VCaP (cell line): ENCODE data around the gene ARHGAP24.

Experiments
- H3K27ac ChIP-seq: fragments of 450-650 bp; 2 replicates; pipeline ENCODE4 v1.5.1; 2017
- CTCF ChIP-seq: fragments of 450-650 bp; conservative IDR thresholded peaks from 2 replicates; pipeline ENCODE4 v1.5.1; 2017; ENCODE audit warnings: mild to moderate bottlenecking, moderate library complexity

Gene ARHGAP24

DNA sequence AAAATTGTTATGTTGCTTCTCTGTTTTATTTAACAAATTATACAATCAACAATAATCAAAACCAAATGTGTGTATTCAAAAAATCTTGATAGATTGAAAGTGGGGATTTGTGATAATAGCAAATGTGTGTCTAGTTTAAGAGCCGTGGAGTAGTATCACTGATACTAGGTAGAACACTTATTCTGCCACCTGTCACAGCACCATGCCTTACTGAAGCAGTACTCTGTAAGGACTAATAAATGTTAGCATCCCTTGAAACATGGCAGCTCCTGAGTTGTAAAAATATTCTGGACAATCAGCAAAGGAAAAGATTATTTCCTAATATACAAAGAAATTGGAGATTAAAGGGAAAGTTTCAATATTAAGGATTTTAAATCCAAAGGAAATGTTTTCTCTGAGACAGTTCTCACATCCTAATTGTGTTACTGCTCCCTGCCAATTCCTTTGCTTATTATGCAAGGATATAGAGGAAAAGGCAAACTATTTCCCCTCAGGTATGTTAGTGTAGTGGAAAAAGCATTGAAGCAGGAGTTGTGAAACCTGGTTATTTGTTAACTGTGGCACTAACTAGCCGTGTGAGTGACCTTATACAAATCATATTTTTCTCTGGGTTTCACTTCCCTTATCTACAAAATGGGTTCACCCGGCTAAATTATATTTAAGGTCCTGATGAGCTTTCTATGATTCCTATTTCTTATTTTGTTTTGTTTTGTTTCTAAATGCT, 303.1 kb downstream of the ARHGAP24 start:
- no peak for TF ChIP-seq CTCF
- H3K27ac ChIP-seq: no peak overlapping the region

DNA sequence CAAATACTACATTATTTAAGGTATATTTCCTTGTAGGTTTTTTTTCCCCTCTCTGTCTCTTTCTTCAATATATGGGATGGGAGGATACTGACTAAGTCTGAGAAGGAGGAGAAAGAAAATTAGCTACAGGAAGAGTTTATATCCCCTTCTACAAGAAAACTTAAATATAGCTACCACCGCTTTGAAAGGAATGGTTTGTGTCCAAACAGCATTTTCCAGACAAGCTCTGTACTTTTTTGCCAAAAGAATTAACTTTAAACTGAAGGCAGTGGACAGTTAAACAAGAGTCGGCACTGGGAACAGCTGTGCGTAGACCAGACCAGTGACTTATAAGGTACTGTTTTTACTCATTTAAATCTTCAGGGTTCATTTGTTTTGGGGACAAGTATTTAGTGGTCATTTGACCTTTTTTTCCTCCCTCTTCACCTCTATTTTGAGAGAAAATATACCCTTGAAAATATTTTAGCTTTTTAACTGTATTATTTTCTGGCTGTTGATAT, 303.7 kb downstream of the ARHGAP24 start:
- TF ChIP-seq CTCF: no peak
- H3K27ac ChIP-seq: no peak overlapping the region

- H3K27ac ChIP-seq: no peak overlapping the region; the same call in 1 of the 2 replicates
- TF ChIP-seq CTCF: no peak
These were observed 304.2 kb downstream of the ARHGAP24 start for GRCh38 chr4:85779165-85779564.

DNA sequence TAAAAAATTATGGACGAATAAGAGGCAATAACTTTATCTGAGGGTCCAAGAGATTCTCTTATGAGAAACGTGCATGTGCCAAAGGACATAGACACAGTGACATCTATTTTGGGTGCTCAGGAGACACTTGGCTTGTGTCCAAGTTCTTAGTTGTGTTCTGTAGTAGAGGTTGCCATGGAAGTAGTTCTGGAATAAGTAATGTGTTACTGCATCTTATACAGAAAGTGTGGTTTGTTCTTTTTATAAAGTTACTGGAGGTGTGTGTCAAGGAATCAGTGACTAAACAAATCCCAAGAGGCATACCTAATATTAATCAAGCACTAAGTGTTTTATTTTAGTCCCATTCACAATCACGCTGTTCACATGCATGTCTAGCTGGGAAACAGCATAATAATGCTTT, 305.7 kb downstream of the ARHGAP24 start:
- H3K27ac ChIP-seq: no peak overlapping the region
- TF ChIP-seq CTCF: no peak

DNA sequence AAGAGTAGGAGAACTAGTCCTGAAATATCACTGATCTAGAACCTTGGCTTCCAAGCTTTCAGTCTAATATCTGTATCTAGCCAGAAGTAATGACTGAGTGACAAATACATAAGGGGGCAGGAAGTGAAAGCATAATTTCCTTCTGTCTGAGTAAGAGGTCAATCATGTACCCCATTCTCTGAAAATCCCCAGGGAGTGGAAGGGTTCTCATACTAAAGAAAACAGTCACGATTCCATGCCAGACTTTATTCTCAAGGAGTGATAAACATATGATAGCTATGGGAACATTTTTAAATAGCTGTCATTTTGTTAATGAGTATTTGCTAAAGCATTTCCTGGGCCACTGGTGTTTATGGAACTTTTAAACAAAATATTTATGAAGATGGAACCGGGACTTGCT, 308.5 kb downstream of the ARHGAP24 start:
- TF ChIP-seq CTCF: no peak
- H3K27ac ChIP-seq: no peak overlapping the region

- no peak for TF ChIP-seq CTCF
- H3K27ac ChIP-seq: no peak overlapping the region
These were observed 308.9 kb downstream of the ARHGAP24 start for GRCh38 chr4:85783900-85784299.

DNA sequence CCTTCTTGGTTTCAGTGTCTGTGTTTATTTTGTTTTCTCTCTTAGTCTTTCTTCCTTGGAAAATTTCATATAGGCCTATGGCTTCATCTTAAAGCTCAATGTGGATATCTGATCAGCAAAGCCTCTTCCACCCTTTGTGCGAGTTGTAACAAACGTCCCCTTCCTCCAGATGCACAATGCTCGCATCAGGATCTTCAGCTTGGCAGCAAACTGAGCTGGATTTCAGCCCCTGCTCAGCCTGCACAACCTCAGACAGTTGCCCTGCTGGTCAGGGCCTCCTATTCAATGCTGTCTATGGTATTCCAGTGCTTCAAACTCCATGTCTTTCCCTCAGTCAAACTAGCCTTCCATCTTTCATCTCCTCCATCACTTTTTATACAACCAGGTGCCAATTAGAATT, 309.4 kb downstream of the ARHGAP24 start:
- TF ChIP-seq CTCF: no peak
- H3K27ac ChIP-seq: no peak overlapping the region
